ENCODE data around the gene ADD3. TPM values are rescaled to one million over a fixed set of nuclear protein-coding genes. Genes with fewer than 3 reads are reported as not detected.

Gene ADD3
- total RNA-seq, 1 experiment from 2014 or later: 148 TPM

GRCh38 chr10:110176141-110177030, 168.6 kb downstream of the ADD3 start:
- DNase-seq (ENCODE audit: low read depth): no peak

GRCh38 chr10:110179220-110179619, 171.4 kb downstream of the ADD3 start:
- no peak for DNase-seq (ENCODE audit: low read depth)

GRCh38 chr10:110181451-110181850, 173.7 kb downstream of the ADD3 start:
- no peak for DNase-seq (ENCODE audit: low read depth)

- DNase-seq (ENCODE audit: low read depth): no peak
These were observed 174.1 kb downstream of the ADD3 start for GRCh38 chr10:110181911-110182310.

- DNase-seq (ENCODE audit: low read depth): no peak
These were observed 176.6 kb downstream of the ADD3 start for GRCh38 chr10:110184398-110184797.

Other genes starting within 250 kb of the ADD3 start
- gene XPNPEP1, start 84.5 kb upstream of the ADD3 start, total RNA-seq (2014; rRNA removed): 117 and 125 TPM in 2 replicates
- 9.7 and 10.6 TPM in 2 replicates for gene MXI1, start 199.6 kb downstream of the ADD3 start, total RNA-seq (2014; rRNA removed)